Testis (tissue), 2 donors: ENCODE results near the gene DDX43.

ENCODE experiments used
- POLR2A ChIP-seq: fragments of 450-650 bp; IDR thresholded peaks from one replicate; pipeline ENCODE4 v1.6.1; 2017; ENCODE audit warnings: antibody characterized with exemption, mild to moderate bottlenecking, moderate library complexity
- TF ChIP-seq, protein P1 (sequence below), 3 experiments: fragments of 450-650 bp in 2 of 3; fragments of 200-600 bp in 1 of 3; sonication (generic) in 1 of 3; IDR thresholded peaks; one replicate each; pipeline ENCODE4 v1.5.1; 2016 to 2019; ENCODE audit warnings: antibody characterized with exemption in 3 of 3, mild to moderate bottlenecking in 2 of 3, moderate library complexity in 1 of 3

DNA sequence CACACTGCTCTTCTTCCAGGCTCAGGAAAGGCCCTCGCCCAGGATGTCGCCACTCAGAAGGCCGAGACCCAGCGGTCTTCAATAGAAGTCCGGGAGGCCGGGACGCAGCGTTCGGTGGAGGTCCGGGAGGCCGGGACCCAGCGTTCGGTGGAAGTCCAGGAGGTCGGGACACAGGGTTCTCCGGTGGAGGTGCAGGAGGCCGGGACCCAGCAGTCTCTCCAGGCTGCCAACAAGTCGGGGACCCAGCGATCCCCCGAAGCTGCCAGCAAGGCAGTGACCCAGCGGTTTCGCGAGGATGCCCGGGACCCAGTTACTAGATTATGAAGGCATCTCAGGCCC, 31.1 kb upstream of the DDX43 start:
- no peak for TF ChIP-seq POLR2A
- TF ChIP-seq, protein P1, sequence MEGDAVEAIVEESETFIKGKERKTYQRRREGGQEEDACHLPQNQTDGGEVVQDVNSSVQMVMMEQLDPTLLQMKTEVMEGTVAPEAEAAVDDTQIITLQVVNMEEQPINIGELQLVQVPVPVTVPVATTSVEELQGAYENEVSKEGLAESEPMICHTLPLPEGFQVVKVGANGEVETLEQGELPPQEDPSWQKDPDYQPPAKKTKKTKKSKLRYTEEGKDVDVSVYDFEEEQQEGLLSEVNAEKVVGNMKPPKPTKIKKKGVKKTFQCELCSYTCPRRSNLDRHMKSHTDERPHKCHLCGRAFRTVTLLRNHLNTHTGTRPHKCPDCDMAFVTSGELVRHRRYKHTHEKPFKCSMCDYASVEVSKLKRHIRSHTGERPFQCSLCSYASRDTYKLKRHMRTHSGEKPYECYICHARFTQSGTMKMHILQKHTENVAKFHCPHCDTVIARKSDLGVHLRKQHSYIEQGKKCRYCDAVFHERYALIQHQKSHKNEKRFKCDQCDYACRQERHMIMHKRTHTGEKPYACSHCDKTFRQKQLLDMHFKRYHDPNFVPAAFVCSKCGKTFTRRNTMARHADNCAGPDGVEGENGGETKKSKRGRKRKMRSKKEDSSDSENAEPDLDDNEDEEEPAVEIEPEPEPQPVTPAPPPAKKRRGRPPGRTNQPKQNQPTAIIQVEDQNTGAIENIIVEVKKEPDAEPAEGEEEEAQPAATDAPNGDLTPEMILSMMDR (IDR thresholded peaks at IDR 0.05), result no peak
